GM19463 (cell line): Measurements from ENCODE around the gene ULK1.
"Not testable (repeated sequence)": the region's sequence is repeated elsewhere in the genome, so short reads cannot be mapped to it uniquely, and the experiment has no call there.

ENCODE experiments used
- ATAC-seq: cut with Tn5 transposase; IDR thresholded peaks from one replicate; pipeline ENCODE4 v1.9.1; 2021; ENCODE audit warnings: mild to moderate bottlenecking, moderate library complexity; ENCODE audit not compliant: unreplicated experiment

The ULK1 gene

DNA sequence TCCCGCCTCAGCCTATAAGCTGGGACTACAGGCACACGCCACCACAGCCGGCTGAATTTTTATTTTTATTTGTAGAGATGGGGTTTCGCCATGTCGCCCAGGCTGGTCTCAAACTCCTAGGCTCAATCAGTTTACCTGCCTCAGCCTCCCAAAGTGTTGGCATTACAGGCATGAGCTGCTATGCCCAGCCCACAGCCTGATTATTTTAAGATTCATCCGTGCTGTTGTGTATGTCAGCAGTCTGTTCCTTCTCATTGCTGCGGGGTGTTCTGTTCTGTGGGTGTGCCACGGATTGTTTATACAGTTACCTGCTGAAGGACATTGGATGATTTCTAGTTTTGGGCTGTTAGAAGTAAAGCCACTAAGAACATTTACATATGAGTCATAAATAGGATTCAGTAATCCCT is 45.7 kb downstream of the ULK1 start:
- no peak for ATAC-seq

DNA sequence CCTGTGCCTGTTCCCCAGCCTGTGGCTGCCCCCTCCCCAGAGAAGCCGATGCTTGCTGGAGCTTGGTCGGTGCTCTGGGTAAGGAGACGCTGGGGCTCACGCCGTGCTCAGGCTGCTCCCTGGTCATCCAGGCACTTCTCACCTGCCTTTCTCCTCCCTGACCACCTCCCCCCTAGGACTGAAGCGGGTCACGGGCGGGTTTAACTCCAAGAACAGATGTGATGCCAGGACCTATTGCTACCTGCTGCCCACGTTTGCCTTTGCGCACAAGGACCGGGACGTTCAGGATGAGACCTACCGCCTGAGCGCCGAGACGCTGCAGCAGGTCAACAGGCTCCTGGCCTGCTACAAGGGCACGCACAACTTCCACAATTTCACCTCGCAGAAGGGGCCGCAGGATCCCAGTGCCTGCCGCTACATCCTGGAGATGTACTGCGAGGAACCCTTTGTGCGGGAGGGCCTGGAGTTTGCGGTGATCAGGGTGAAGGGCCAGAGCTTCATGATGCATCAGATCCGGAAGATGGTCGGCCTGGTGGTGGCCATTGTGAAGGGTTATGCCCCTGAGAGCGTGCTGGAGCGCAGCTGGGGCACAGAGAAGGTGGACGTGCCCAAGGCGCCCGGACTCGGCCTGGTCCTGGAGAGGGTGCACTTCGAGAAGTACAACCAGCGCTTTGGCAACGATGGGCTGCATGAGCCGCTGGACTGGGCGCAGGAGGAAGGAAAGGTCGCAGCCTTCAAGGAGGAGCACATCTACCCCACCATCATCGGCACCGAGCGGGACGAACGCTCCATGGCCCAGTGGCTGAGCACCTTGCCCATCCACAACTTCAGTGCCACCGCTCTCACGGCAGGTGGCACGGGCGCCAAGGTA is 46.9 kb downstream of the ULK1 start:
- ATAC-seq: no peak

DNA sequence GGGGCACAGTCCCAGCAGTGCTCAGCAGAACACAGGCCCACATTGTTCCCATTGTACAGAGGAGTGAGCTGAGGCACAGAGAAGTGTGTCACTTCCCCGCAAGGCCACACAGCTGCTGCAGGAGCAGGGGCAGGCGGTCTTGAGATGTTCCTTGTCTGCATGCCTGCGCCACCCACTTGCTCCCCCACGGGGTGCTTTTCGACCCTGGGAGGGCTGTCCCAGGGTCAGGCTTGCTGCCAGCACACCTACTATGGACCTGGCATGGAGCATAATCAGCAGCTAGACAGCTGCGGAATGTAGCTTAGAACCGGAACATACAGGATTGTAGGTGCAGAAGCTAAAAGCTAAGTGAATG is 47.5 kb downstream of the ULK1 start:
- ATAC-seq: no peak

DNA sequence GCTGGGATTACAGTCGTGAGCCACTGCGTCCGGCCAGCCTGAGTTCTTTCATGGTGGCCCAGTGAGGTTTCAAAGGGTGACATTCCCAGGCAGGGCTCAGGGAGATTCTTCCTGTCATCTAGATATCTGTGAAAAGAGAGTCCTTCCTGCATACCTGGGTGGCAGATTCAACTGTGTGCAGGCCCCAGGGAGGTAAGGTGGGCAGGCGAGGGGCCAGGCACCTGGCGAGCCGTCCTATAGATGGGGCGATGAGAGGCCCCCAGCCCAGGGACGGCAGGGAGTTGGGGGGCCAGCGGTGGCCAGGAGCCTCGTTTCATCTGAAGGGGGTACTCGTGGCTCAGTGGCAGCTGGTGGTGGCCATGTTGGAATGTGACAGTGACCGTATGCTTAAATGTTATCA is 48.2 kb downstream of the ULK1 start:
- no peak for ATAC-seq

DNA sequence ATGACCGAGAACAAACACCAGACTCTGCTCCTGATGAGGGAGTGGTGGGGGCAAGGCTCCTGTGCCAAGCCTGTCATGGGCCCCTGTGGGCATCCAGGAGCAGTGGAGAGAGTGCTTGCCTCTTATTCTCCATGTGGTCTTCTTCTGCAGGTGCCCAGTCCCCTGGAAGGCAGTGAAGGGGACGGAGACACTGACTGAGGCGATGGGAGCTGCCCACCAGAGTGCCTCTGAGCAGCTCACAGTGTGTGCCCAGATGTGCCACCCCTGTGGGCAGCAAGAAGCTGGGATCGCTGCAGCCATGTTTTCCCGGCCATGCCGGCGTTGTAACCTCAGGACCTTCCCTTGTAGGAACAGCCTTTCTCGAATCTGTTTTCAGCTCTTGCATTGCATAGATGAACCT is 49.0 kb downstream of the ULK1 start:
- ATAC-seq: no peak

DNA sequence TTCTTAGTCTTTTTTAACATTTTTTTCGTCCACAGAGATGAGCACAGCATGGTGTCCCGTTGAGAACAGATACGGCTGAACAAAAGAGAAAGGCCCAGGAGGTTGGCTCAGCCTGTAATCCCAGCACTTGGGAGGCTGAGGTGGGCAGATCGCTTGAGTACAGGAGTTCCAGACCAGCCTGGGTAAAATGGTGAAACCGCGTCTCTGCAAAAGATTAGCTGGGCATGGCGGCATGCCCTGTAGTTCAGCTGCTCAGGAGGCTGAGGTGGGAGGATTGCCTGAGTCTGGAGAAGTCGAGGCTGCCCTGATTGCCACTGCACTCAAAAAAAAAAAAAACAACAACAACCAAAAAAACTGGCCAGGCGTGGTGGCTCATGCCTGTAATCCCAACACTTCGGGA is 49.5 kb downstream of the ULK1 start:
- ATAC-seq: no peak

DNA sequence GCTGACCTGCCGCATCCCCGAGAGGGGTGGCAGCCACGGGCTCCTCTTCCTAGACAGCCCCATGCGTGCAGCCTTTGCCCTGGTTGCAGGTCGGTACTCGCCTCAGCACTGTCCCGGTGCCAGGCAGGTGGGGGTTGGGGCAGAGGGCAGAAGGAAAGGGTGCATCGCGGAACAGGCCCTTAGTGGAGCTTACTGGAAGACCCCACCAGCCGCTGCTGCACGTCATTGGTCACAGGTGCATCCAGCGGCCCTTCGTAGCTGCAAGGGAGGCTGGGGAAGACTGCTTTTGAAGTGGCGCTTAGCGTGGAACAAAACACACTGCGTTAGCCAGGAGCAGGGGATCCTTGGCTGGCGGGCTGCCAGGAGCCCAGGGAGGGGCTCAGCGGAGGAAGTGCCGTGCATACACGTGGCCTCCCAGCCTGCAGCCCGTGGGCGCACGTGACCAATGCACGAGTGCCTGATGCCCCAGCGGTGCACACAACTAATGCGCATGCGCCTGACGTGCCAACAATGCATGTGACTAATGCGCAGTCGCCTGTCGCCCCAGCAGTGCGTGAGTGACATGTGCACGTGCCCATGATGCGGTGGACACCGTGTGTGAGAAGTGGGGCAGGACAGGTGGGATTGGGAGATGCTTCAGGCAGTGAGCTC is 50.3 kb downstream of the ULK1 start:
- ATAC-seq: no peak

DNA sequence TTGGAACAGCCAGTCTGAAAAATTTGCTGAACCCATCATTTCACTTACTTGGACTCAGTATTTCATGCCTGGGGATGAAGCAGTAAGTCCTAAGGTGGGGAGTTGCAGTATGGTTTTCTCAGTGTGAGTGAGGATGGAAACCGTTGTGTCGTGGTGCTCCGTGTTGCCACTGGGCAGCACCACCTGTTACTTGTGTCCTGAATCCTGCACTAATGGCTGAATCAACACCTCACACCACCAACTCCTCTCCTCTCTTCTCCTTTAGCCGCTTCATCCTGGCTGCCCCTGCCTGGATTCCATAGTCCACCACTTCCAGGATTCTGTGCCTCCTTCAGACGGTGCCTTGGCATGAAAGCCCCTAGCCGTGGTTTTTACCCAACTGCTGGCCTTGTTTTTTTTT is 52.3 kb downstream of the ULK1 start:
- no peak for ATAC-seq

DNA sequence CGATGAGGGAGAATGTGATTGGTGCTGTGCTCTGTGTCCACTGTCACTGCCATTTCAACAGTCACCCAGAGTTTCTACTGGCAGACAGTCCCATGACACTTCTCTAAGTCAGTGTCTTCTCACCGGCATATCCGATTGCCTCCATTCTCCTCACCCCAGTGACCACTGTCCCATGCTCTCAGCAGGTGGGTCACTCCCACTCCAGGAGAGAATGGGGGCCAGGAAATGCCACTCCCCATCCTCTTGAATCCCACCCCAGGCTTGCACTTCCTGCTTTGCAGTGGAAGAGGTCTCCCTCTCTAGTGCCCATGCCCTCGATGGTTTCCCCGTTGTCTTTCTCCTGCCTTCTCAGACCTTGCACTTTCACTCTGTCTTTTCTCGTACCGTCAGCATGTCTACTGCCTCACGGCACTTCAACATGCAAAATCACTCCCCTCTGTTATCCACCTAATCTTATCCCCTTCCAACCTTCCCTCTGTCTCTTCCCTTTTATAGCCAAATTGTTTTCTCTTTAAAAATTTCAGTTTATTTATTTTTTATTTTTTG is 53.1 kb downstream of the ULK1 start:
- ATAC-seq: no peak

DNA sequence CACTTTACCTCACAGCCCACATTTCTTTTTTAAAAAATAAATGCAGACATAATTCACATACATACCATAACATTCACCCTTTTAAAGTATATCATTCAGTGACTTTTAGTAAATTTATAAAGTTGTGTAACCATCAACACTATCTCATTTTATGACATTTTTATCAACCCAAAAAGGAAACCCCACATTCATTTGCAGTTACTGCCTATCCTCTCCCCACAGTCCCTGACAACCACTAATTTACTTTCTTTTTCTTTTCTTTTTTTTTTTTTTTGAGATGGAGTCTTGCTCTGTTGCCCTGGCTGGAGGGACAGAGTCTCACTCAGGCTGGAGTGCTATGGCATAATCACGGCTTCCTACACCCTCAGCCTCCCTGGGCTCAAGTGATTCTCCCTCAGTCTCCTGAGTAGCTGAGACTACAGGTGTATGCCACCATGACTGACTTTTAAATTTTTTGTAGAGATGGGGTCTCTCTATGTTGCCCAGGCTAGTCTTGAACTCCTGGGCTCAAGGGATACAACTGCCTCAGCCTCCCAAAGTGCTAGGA is 53.8 kb downstream of the ULK1 start:
- no peak for ATAC-seq

DNA sequence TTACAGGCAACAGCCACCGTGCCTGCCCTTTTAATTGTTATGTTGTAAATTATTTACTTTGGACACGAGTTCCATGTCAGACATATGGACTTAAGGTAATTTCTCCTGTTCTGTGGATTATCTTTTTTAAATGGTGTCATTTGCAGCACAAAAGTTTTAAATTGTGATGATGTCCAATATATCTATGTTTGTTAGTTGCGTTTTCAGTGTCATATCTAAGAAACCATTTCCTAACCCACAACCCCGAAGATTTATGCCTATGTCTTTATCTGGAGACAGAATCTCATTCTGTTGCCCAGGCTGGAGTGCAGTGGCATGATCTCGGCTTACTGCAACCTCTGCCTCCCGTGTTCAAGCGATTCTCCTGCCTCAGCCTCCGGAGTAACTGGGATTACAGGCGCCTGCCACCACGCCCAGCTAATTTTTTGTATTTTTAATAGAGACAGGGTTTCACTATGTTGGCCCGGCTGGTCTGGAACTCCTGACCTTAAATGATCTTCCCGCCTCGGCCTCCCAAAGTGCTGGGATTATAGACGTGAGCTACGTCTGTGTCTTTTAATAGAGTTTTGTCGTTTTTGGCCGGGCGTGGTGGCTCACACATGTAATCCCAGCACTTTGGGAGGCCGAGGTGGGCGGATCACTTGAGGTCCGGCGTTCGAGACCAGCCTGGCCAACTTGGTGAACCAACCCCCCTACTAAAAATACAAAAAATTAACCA is 54.5 kb downstream of the ULK1 start:
- ATAC-seq: not testable (repeated sequence)

DNA sequence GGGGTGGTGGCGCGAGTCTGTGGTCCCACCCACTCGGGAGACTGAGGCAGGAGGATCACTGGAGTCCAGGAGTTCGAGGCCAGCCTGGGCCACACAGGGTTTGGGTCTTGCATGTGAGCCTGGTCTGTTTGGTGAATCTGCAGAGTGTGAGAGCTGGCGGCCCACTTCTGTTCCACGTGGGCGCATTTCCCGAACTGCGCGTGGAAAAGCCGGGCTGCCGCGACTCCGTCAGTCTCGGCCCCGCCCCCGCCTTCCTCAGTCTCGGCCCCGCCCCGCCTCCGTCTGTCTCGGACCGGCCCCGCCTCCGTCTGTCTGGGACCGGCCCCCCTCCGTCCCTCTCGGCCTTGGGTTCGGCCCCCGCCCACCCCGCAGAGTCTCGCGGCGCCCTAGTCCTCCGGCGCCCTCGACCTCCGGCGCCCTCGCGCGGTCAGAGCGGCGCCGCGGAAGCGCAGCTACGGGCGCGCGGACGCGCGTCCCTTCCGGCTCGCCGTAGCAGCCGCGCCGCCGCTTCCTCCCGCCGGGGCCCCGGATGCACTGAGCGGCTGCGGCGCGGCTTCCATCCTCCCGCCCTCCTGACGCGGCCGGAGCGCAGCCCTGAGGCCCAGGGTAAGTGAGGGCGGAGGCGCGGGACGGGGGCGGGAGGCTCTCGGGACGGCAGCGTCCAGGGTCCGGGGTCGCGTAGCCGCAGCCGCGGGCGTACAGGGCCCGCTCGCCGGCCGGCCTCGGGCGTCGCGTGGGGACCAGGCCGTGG is 55.2 kb downstream of the ULK1 start, which contains the start of gene EP400:
Gene EP400, plus strand, starts transcription at position 512 of the 751 bp plus-strand sequence. CDS start 10,678 bp downstream, outside the sequence.
- peak; percentile 90 for ATAC-seq

DNA sequence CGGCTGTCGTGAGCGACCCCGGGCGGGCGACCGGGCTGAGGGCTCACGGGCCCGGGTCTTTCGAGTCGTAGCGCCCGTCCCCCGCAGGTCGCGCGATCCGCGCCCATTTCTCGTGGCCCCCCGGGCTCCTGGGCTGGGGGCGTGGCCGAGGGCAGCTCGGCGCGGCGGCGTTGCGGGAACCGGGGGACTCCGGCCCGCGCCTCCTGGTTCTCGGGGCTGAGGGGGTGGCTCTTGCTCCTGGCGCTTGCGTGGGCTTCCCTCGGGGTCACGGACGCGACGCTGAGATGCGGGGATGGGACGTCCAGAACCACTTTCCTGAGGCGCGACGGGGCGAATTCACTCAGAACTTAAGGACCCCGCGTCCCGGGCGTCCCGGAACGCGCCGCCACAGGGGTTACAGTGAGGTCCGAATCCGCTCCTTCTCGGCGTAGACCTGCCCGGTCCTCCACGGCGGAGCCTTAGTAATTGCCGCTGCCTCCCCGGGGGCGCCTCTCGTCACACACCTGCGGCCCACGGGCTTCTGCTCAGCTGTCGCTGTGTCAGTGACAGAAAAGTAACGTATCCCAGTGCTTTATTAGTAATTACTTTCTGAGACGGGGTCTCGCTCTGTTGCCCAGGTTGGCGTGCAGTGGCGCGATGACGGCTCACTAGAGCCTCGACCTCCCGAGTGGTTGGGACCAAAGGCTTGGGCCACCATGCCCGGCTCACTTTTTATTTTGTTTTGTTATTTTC is 55.9 kb downstream of the ULK1 start:
- ATAC-seq: peak; percentile 21

DNA sequence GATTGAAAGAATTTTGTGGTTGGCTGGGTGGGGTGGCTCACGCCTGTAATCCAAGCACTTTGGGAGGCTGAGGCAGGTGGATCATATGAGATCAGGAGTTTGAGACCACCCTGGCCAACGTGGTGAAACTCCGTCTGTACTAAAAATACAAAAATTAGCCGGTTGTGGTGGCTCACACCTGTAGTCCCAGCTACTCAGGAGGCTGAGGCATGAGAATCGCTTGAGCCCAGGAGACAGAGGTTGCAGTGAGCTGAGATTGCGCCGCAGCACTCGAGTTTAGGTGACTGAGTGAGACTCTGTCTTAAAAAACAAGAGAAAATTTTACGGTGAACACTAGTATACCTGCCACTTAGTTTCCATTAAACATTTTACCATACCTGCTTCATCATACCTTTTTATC is 59.4 kb downstream of the ULK1 start:
- ATAC-seq: not testable (repeated sequence)

DNA sequence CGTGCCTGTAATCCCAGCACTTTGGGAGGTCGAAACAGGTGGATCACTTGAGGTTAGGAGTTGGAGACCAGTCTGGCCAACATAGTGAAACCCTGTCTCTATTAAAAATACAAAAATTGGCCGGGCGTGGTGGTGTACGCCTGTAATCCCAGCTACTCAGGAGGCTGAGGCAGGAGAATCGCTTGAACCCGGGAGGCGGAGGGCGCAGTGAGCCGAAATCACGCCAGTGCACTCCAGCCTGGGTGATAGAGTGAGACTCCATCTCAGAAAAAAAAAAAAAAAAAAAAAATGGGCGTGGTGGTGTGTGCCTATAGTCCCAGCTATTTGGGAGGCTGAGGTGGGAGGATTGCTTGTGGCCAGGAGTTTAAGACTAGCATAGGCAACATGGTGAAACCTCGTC is 60.0 kb downstream of the ULK1 start:
- not testable (repeated sequence) for ATAC-seq

DNA sequence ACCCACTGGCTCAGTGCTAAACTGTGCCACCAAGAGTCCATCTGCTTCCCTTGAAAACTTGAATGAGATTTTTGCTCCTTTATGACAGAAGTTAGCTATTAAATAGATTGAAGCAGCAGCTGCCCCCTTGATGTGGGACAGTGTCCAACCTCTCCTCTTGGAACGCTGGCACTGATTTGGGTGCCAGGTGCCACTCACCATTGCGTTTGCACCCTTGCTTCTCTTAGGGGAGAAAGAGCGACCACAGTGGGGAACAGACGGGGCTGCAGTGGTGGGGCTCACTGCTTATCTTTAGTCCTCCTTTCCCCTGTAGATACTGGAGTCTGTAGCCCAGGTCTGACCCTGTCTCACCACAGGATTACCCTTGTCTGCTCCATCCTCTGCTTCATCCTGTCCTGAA is 64.7 kb downstream of the ULK1 start:
- no peak for ATAC-seq

DNA sequence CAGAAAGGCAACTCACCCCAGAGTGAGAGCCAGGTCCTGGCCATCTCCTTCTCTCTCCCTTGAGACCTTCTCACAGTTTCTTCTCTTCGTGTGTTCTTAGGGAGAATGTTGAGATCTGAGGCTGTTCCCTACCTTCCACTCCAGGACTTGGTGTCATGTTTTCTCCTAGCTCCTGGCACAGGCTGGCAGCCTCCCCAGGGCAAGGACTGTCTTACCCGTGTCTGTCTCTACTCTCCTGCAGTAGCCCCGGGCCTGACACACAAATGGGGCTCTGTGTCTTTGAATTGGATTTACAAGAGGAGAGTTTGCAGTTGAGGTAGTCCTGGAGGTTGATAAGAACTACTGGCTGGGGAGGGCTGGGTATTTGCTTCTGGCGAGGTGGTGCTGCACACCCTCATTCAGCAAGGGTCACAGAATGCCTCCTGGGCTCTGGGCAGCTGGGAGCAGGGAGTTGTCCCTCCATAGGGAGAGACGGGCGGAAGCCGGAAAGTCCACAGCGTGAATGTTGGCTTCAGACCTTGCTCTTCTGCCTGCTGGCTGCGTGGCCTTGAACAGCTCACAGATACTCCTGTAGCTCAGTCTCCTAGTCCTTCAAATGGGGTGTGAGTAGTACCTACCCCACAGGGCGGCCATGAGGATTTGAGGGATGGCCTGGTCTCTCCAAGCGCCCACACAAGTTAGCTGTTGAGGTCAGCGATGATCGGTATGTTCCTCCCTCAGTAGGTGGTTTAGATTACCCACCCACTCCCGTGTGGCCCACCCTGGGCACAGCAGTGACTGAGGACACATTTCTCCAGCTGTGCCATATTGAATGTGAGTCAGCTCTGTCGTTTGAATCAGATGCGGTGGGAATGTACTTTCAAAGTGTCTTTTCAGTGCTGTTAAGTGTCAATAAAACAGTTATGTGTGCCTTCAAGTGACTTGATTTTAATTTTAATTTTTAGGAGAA is 65.5 kb downstream of the ULK1 start:
- no peak for ATAC-seq

DNA sequence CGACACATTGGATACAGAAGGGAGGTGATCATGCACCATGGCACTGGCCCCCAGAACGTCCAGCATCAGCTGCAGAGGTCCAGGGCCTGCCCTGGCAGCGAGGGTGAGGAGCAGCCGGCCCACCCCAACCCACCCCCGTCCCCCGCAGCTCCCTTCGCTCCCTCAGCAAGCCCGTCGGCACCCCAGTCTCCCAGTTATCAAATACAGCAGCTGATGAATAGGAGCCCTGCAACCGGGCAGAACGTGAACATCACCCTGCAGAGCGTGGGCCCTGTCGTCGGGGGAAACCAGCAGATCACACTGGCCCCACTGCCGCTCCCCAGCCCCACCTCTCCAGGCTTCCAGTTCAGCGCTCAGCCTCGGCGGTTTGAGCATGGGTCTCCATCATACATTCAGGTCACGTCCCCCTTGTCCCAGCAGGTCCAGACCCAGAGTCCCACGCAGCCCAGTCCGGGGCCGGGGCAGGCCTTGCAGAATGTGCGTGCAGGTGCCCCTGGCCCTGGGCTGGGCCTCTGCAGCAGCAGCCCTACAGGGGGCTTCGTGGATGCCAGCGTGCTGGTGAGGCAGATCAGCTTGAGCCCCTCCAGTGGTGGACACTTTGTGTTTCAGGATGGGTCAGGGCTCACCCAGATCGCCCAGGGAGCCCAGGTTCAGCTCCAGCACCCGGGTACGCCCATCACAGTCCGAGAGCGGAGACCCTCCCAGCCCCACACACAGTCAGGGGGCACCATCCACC is 66.3 kb downstream of the ULK1 start:
- ATAC-seq: not testable (repeated sequence)
